ENCODE results near the gene RAD18.

- TF ChIP-seq, protein P1, sequence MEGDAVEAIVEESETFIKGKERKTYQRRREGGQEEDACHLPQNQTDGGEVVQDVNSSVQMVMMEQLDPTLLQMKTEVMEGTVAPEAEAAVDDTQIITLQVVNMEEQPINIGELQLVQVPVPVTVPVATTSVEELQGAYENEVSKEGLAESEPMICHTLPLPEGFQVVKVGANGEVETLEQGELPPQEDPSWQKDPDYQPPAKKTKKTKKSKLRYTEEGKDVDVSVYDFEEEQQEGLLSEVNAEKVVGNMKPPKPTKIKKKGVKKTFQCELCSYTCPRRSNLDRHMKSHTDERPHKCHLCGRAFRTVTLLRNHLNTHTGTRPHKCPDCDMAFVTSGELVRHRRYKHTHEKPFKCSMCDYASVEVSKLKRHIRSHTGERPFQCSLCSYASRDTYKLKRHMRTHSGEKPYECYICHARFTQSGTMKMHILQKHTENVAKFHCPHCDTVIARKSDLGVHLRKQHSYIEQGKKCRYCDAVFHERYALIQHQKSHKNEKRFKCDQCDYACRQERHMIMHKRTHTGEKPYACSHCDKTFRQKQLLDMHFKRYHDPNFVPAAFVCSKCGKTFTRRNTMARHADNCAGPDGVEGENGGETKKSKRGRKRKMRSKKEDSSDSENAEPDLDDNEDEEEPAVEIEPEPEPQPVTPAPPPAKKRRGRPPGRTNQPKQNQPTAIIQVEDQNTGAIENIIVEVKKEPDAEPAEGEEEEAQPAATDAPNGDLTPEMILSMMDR (IDR thresholded peaks at IDR 0.05) = no peak
- TF ChIP-seq POLR2A (IDR thresholded peaks at IDR 0.05) (no peak), EP300 (IDR thresholded peaks at IDR 0.05) (no peak)
Observed at GRCh38 chr3:8827641-8828040, 135.6 kb downstream of the RAD18 start.

All from ovary (tissue), 3 donors.